COLO668 (cell line): ENCODE measurements around the gene SEC22A.
"Not testable (repeated sequence)": the region's sequence is repeated elsewhere in the genome, so short reads cannot be mapped to it uniquely, and the experiment has no call there.

Experiments
- DNase-seq: peaks from one replicate; lab custom pipeline; 2025; ENCODE audit not compliant: unreplicated experiment; lab: John Stamatoyannopoulos, UW

Gene SEC22A

DNA sequence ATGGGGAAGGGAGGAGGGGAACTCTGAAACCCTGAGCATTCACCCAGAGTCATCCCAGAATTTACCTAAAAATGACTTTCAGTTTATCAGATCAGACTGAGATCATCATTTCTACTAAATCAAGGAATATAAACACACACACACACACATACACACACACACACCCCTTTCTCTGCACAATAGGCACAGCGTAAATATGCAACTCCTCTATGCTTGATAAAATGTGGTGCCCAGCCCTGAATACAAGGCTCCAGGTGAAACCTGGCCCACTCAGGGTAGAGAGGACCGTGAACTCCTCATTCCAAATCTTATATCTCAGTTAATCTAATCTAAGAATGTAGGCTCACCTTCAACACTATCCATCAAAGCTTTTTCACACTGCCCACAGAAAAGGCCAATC is 31.8 kb upstream of the SEC22A start:
- no peak for DNase-seq

DNA sequence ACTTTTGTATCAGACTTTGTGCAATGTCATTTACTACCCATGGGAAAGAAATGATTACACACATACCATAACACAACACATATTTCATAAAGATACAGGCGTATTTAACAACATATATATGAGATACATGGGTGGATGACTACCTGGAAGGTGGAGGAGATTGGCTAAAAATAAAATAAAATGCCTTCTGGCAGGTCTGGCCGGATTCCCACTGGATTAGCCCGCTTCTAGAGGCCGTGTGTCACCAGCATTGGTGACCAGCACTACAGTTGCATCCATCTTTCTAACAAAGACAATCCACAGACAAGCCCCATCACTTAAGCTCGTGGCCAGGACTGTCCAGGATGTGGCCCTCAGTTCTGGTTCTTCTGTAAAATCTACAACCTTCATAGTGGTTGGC is 21.0 kb upstream of the SEC22A start:
- DNase-seq, result no peak

DNA sequence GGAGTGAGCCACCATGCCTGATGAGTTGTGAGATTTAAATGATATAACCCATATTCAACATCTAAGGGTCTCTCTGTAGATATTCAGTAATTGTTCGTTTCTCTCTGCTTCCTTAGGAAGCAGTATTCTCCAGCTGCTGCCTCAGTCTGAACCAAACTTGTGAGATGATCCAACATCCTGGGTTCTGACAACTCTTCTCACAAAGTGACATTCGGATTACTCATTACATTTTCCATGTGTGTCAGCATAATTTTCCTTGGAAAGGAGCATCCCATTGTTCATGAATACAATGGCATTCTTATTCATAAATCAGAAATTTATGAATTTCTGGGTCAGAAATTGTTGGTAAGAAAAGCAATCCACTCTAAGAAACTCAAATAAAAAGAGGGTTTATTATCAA is 15.0 kb upstream of the SEC22A start:
- no peak for DNase-seq

DNA sequence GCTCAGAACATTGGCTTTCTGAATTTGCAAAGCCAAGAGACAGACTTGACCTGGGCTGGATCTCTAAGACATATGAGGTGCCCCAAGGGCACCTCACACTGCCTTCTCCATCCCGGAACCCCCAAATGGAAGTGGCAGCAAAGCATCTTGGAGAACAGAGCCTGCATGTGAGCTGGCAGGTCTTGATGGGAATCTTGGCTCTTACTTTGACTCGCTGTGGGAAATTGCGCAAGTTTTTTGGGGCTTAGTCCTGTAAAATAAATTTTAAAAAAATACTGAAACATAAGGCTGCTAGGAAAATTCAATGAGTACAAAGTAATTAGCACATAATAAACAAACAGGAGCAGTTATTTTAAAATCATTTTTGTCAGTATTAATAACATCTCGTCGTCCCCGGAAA is 13.7 kb upstream of the SEC22A start:
- DNase-seq, result no peak

DNA sequence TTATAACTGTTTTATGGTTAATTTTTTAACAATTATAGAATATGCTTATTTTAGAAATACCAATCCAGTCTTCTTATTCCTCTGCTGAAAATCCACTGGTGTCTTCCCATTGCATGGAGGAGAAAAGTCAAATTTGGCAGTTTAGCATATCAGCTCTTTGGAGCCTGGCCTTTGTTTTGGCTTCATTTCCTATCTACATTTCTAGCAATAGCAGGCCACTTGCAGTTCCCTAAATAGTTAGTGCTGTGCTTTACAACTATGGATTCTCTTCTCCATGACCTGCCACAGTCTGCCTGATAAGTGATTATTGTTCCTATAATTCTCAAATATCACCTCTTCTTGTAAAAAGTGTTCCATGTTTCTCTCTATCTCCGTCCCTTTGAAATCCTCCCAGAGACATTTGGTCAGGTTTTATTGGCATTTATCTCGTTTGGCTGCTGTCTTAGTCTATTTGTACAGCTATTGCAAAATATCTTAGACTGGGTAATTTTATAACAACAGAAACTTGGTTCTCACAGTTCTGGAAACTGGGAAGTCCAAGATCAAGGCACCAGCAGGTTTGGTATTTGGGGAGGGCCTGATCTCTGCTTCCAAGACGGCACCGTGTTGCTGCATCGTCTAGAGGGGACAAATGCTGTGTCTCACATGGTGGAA is 8.2 kb upstream of the SEC22A start:
- DNase-seq, result no peak

DNA sequence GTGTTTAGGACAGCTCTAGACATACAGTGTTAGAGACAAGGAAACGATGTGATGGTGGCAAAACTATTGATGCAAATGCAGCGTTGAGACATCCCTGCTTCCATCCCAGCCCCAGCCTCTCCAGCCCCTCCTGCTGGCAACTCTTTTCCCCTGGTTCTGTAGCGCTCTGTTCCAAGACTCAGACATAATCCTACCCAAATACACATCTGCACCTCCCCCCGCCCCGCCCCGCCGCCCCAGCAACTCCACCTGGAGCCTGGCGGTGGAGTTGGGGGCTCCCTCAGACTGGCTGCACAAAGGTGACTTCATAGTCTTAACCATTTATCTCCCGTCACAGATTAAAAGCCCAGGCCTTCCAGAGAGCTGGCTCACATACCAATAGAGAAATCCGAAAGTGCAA is 7.2 kb upstream of the SEC22A start:
- peak; percentile 1 for DNase-seq

DNA sequence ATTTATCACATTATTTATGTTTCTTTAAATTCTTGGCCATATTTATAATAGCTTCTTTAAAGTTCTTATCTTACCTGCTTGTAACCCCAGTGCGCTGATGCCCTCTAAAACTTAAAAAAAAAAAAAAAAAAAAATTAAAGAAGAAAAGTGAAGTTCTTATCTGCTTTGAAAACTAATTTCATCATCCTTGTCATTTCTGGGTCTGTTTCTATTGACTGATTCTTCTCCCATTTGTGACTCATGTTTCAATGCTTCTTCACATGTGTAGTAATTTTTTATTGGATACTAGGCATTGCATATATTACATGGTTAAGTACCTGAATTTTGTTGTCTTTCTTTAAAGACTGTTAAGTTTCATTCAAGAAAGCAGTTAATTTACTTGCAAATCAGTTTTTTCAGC is 3.4 kb upstream of the SEC22A start:
- no peak for DNase-seq

DNA sequence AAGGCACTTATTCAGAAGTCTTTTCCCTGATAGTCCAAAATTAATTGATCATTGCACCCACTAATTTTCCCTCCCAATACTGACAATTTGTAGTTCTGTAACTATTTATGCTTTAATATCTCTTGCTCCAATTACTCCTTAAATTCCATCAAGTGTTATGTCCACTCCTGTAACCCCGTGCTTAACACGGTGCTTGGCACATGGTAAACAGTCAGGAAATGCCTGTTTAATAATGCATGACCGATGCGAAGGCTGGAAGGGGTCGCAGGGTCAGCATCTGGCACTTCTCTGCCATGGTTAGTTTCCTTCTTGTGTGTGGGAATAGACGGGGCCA is 553 bp upstream of the SEC22A start:
- DNase-seq, result no peak

DNA sequence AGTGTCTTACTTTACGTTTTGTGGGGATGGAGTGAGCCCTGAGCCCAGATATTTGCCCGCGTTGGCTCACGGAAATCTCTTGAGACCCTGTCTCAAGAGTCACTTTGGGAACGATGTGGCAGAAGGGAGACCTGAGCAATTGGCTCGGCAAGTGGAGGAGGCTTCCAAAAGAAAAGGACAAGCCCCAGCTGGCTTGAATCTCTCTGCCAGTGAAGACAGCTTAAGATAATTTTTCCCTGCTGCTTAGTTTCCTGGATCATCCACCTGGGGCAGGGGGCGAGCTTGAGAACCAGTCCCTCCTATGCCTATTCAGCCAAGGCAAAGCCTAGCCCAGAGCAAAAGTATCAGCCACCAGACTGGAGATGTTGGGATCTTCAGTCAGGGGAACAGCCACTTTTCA is 708 bp downstream of the SEC22A start:
- DNase-seq, result peak; percentile 12

DNA sequence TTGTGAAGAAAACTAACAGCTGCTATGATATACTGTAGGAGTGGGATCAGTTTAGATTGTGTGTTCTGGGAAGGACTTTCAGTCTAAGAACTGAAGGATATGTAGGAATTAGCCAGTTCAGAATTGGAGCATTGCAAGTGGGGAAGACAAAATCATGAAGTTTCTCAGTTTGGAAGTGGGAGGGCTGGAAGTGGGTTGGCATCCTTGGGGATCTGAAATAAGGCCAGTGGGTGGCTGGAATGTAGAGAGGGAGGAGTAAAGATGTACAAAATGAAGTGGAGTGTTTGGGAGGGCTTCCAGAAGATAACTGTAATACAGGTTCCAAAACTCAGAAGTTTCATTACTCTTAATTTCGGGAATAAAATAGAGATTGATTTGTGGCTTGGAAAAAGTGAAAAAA is 17.2 kb downstream of the SEC22A start:
- DNase-seq, result no peak

DNA sequence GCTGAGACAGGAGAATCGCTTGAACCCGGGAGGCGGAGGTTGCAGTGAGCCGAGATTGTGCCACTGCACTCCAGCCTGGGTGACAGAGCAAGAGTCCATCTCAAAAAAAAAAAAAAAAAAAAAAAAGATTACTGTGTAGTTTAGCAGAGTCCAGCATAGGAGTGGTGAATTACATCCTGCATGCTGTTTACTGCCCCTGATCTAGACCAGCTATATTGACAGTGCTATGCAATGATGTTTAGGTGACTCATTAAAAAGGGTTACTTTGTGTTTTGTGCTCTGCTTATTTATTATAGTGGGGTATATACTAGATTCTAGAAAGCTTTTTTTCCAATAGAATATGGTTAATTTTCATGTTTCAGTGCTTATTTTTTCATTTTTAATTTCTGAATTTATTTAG is 19.6 kb downstream of the SEC22A start:
- DNase-seq, result not testable (repeated sequence)

DNA sequence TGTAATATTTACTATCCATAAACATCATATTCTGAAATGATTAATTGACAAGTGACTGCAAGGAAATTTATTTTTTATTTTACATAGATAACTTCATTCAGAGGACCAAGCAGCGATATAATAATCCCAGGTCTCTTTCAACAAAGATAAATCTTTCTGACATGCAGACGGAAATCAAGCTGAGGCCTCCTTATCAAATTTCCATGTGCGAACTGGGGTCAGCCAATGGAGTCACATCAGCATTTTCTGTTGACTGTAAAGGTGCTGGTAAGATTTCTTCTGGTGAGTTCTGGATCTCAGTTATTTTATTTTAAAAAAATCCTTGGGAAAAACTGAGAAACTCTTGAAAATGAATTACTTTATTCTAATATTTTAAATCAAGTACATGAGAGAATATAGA is 23.3 kb downstream of the SEC22A start:
- DNase-seq, result no peak

DNA sequence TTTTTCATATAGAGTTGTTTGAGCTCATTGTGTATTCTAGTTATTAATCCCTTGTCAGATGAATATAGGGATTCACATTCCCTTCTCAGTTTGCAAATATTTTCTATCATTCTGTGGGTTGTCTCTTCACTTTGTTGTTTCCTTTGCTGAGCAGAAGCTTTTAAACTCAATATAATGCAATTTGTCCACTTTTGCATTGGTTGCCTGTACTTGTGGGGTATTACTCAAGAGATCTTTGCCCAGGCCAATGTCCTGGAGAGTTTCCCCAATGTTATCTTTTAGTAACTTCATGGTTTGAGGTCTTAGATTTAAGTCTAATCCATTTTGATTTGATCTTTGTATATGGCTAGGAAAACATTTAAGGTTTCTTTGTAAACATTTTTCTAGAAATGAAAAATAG is 24.8 kb downstream of the SEC22A start:
- DNase-seq, result no peak

DNA sequence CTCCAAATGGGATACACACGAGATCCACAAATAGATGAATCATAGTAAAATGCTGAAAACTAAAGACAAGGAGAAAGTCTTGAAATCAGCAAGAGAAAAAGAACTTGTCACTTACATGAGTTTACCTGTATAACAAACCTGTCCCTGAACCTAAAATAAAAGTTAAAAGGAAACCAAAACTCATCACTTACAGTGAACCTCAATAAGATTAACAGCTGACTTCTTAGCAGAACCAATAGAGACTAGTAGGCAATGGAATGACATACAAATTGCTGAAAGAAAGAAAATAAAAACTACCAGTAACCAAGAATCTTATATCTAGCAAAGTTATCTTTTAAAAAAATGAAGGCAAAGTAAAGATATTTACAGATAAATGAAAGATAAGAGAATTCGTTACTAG is 27.4 kb downstream of the SEC22A start:
- no peak for DNase-seq

DNA sequence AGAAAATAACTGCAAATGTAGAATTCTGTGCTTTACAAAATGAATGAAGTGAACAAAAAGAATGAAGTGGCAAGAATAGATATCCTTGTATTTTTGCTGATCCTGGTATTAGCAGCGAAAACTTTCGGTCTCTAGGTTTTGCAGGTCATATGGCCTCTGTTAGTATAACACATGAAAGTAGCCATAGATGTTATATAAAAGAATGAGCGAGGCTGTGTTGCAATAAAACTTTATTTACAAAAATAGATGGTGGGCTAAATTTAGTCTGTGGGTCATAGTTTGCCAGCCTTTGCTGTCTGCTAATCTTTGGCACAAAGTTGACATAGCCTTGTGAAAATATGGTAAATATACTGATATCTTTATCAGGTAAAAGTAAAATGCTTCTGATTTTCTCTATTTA is 35.2 kb downstream of the SEC22A start:
- DNase-seq, result no peak

DNA sequence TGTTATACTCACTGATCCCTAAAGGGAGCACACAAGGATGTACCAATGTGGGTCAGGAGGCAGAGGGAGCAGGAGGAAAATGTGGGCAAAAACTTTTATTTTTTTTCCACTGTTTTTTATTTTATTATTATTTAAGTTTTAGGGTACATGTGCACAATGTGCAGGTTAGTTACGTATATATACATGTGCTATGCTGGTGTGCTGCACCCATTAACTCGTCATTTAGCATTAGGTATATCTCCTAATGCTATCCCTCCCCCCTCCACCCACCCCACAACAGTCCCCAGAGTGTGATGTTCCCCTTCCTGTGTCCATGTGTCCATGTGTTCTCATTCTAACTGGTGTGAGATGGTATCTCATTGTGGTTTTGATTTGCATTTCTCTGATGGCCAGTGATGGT is 37.4 kb downstream of the SEC22A start:
- DNase-seq, result not testable (repeated sequence)

DNA sequence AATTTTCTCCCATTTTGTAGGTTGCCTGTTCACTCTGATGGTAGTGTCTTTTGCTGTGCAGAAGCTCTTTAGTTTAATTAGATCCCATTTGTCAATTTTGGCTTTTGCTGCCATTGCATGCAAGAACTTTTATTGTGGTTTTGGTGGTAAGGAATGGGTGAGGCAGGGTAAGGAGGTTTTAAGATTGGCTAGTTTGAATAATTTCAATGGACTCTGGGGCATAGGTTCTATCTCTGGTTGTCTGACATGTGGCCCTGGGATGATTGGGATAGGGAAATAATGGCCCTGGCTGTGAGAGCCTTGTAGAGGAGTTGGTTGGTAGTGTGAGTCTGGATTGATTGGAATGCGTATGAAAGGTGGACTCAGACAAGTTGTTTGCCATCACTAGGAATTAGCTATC is 38.0 kb downstream of the SEC22A start:
- DNase-seq, result no peak

DNA sequence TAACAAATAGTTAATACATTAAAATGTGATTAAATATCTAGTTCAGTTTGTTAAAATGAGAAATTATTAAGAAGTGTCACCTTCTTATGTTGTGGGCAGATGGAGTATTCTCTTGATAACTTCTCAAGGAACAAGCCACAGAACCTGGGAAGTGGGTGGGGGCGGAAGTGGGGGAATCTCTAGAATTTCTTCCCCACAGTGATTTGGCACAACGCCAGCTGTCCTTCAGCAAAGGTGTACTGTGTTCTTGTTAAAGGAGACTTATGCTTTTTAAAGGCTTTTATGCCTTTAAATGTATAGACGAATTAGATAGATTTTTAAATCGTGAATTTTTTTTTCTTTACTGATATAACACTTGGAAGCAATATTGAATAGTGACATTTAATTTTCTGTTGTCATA is 42.4 kb downstream of the SEC22A start:
- peak; percentile 1 for DNase-seq

DNA sequence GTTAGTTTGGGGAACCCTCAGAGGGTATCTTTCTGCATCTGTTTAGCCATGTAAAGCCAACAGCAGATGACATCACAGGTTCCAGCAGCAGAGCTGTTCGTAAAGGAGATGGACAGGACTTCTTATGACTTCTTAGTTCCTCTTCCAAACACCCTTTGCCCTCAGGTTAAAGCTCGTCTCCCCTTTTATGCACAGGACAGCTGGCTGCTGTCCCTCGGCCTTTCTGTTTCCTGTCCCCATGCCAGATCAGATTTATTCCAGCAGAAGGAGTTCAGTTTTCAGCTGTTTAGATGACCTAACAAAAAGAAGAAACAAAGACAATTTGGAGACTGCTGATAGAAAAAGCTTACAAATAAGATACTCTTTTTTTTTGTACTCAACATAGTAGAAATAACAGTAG is 45.1 kb downstream of the SEC22A start:
- no peak for DNase-seq

DNA sequence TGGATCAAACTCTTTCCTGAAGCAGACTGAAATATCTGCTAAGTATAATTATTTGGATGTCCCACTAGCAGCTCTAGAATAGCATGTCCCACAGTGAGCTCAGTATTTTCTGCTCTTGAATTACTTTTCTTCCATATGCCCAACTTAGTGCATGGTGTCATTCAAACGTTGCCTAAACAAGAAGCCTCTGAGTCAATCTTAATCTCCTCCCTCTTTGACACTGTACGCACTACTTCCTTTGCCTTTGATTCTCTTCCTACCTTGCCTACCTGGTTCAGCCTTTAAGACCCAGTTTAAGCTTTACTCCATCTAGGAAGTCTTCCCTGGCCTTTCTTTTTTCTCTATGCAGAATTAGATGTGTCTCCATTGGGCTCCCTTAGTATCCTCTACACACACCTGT is 54.5 kb downstream of the SEC22A start:
- no peak for DNase-seq

DNA sequence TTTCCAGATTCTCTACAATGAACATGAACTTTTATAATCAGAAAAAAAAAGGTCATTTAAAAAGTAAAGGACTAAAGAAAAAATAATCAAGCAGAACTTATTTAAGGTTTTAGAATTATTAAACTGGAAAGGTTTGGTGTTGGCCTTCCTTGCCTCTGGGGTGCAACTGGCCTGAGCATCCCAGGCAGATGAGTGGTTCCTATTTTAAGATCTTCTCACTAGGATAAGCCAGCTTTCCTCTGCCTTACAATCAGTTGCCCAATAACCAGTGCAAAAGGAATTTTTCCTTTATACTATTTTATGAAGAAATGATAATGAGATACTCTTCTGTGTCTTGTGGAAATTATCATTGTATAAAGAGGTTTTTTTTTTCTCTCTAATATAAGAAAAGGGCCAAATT is 56.6 kb downstream of the SEC22A start:
- no peak for DNase-seq

DNA sequence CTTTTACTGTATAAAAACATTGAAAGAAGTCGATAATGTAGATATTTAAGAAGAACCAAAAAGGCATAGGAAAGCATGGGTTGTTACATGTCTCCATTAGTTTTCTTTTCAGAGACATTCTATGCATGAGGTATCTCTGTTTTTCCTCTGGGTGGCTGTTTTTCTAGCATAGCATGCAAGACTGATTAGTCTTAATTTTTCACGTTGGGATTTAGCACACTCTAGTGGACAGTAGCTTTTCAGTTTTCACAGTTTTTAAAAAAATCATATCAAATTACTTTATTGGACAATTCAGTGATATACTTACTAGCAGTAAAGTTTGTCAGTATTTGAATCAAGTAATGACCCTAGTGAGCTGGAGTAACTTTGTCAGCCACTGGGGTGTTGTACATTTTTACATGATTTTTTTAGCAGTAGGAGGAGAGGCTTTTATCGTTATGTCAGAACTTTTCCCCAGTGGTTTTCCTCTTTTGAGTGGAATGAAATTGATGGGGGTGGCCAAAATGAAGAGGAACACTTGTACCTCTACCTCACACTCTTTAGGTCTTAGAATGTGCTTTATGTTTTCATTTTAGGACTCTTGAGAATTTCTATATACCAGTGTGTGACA is 57.2 kb downstream of the SEC22A start:
- no peak for DNase-seq

DNA sequence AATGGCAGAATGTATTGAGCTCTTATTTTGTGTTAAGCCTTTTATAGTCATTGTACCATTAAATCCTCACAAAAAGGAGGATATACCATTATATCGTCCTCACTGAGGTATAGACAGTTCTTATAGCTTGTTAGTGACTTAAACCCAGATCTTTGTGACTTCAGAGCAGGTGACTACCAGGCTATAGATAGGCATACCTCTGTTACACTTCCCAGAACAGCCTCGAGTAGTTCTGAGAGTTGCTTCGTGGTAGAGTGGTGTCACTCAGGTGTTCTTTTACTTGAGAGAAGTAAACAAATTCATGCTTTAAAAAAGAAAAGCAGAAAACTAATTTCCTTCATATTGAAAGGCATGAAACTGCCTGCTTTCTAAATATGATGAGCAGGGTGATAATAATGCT is 59.9 kb downstream of the SEC22A start:
- no peak for DNase-seq
